WTC11 (cell line): ENCODE data around the gene ITGA5. TPM values are rescaled to one million over a fixed set of nuclear protein-coding genes. Genes with fewer than 3 reads are reported as not detected.

ENCODE experiments used
- ATAC-seq: fragments of 200-7000 bp; cut with Tn5 transposase; 2 replicates; pipeline ENCODE4 v1.10.0; 2021; ENCODE audit warnings: mild to moderate bottlenecking, moderate library complexity
- CTCF ChIA-PET: fragments of 300-600 bp; sonication (Branson Sonifier 250); formaldehyde crosslinking; loops from one replicate; lab custom pipeline; 2021; ENCODE audit warnings: antibody characterized with exemption; lab: Charles Lee
- POLR2A ChIA-PET: fragments of 350-600 bp; sonication (Branson Sonifier 250); formaldehyde crosslinking; loops from one replicate; lab custom pipeline; 2021; ENCODE audit warnings: antibody characterized with exemption; lab: Charles Lee
- DNase-seq: peaks from one replicate; pipeline ENCODE4 v3.0.0; 2021; ENCODE audit warnings: low spot score
- H3K27ac Mint-ChIP-seq: 2 replicates; pipeline ENCODE4 v1.8.0; 2021; ENCODE audit warnings: mixed read lengths
- H3K27me3 Mint-ChIP-seq: 2 replicates; pipeline ENCODE4 v1.8.0; 2021; ENCODE audit warnings: low read depth, mild to moderate bottlenecking, moderate library complexity, mixed read lengths
- H3K36me3 Mint-ChIP-seq: 2 replicates; pipeline ENCODE4 v1.8.0; 2021; ENCODE audit warnings: mixed read lengths
- H3K4me1 Mint-ChIP-seq: 2 replicates; pipeline ENCODE4 v1.8.0; 2022; ENCODE audit warnings: mixed read lengths
- H3K4me3 Mint-ChIP-seq: 2 replicates; pipeline ENCODE4 v1.8.0; 2021; ENCODE audit warnings: mild to moderate bottlenecking, moderate library complexity, mixed read lengths
- H3K9me3 Mint-ChIP-seq: 2 replicates; pipeline ENCODE4 v1.8.0; 2021; ENCODE audit warnings: mixed read lengths
- EMX1 ChIP-seq: fragments of 250-450 bp; sonication (Bioruptor Pico); IDR thresholded peaks from 2 replicates; pipeline ENCODE4 v1.8.0; 2021; ENCODE audit warnings: mild to moderate bottlenecking
- ETV6 ChIP-seq: sonication (generic); formaldehyde crosslinking; IDR thresholded peaks from 2 replicates; pipeline ENCODE4 v1.8.1; 2022; ENCODE audit warnings: mild to moderate bottlenecking, missing genetic modification reagents
- FOXK1 ChIP-seq: sonication (generic); formaldehyde crosslinking; IDR thresholded peaks from 2 replicates; pipeline ENCODE4 v1.8.0; 2022; ENCODE audit warnings: mild to moderate bottlenecking, moderate library complexity, missing genetic modification reagents
- FOXP1 ChIP-seq: sonication (generic); formaldehyde crosslinking; IDR thresholded peaks from 2 replicates; pipeline ENCODE4 v1.8.0; 2022; ENCODE audit warnings: missing genetic modification reagents, mild to moderate bottlenecking, moderate library complexity, borderline replicate concordance
- FOXP4 ChIP-seq: sonication (generic); formaldehyde crosslinking; IDR thresholded peaks from 2 replicates; pipeline ENCODE4 v1.8.0; 2022; ENCODE audit warnings: mild to moderate bottlenecking, missing genetic modification reagents
- HMGA2 ChIP-seq: fragments of 250-450 bp; sonication (Bioruptor Pico); IDR thresholded peaks from 2 replicates; pipeline ENCODE4 v1.4.0; 2021; ENCODE audit warnings: mild to moderate bottlenecking, moderate library complexity
- MAX ChIP-seq: sonication (generic); formaldehyde crosslinking; IDR thresholded peaks from 2 replicates; pipeline ENCODE4 v1.8.0; 2022; ENCODE audit warnings: mild to moderate bottlenecking, missing genetic modification reagents
- MLX ChIP-seq: sonication (generic); formaldehyde crosslinking; IDR thresholded peaks from 2 replicates; pipeline ENCODE4 v1.8.1; 2023; ENCODE audit warnings: mild to moderate bottlenecking, missing genetic modification reagents, moderate library complexity
- MXD4 ChIP-seq: fragments of 250-450 bp; sonication (Bioruptor Pico); IDR thresholded peaks from 2 replicates; pipeline ENCODE4 v1.8.0; 2021; ENCODE audit warnings: mild to moderate bottlenecking, moderate library complexity, borderline replicate concordance
- NFYB ChIP-seq: sonication (generic); formaldehyde crosslinking; conservative IDR thresholded peaks from 2 replicates; pipeline ENCODE4 v1.8.0; 2022; ENCODE audit warnings: low read depth, missing genetic modification reagents
- NR1H2 ChIP-seq: sonication (generic); formaldehyde crosslinking; IDR thresholded peaks from 2 replicates; pipeline ENCODE4 v1.9.0; 2021; ENCODE audit warnings: mild to moderate bottlenecking, moderate library complexity, missing genetic modification reagents
- NR2C2 ChIP-seq: sonication (generic); formaldehyde crosslinking; IDR thresholded peaks from 2 replicates; pipeline ENCODE4 v1.8.0; 2022; ENCODE audit warnings: mild to moderate bottlenecking, missing genetic modification reagents
- PRDM15 ChIP-seq: sonication (generic); formaldehyde crosslinking; IDR thresholded peaks from 2 replicates; pipeline ENCODE4 v1.8.0; 2022; ENCODE audit warnings: missing genetic modification reagents
- RELA ChIP-seq: sonication (generic); formaldehyde crosslinking; IDR thresholded peaks from 2 replicates; pipeline ENCODE4 v1.8.1; 2022; ENCODE audit warnings: missing genetic modification reagents, mild to moderate bottlenecking, borderline replicate concordance
- SMAD3 ChIP-seq: sonication (generic); formaldehyde crosslinking; IDR thresholded peaks from 2 replicates; pipeline ENCODE4 v1.8.0; 2022; ENCODE audit warnings: missing genetic modification reagents, mild to moderate bottlenecking, borderline replicate concordance
- TP53 ChIP-seq: sonication (generic); formaldehyde crosslinking; IDR thresholded peaks from 2 replicates; pipeline ENCODE4 v1.8.1; 2023; ENCODE audit warnings: mild to moderate bottlenecking, missing genetic modification reagents
- ZNF121 ChIP-seq: sonication (generic); formaldehyde crosslinking; IDR thresholded peaks from 2 replicates; pipeline ENCODE4 v1.8.0; 2023; ENCODE audit warnings: missing genetic modification reagents
- ZNF219 ChIP-seq: sonication (generic); formaldehyde crosslinking; IDR thresholded peaks from 2 replicates; pipeline ENCODE4 v1.8.0; 2023; ENCODE audit warnings: missing genetic modification reagents, mild to moderate bottlenecking, borderline replicate concordance
- ZNF532 ChIP-seq: fragments of 250-450 bp; sonication (Bioruptor Pico); IDR thresholded peaks from 2 replicates; pipeline ENCODE4 v1.9.0; 2021; ENCODE audit warnings: mild to moderate bottlenecking, borderline replicate concordance
- total RNA-seq: library from RNA; stranded (reverse); gene quantifications from 3 replicates; pipeline ENCODE4 v1.2.3, GENCODE V29; 2021
- TF ChIP-seq, protein P1 (sequence below): sonication (generic); formaldehyde crosslinking; IDR thresholded peaks from 2 replicates; pipeline ENCODE4 v1.8.0; 2023; ENCODE audit warnings: missing genetic modification reagents
- TF ChIP-seq, protein P2 (sequence below): sonication (generic); formaldehyde crosslinking; IDR thresholded peaks from 2 replicates; pipeline ENCODE4 v1.8.0; 2022; ENCODE audit warnings: mild to moderate bottlenecking, missing genetic modification reagents

Gene ITGA5
- total RNA-seq, 1 experiment from 2014 or later: 21.9 TPM

GRCh38 chr12:54432815-54433164, 13.7 kb upstream of the ITGA5 start (continued):
- TF ChIP-seq NFYB (CRISPR knock-in tag) (no peak), FOXK1 (CRISPR knock-in tag) (no peak), ZNF219 (CRISPR knock-in tag) (no peak), MXD4 (CRISPR knock-in tag) (no peak), MLX (CRISPR knock-in tag) (no peak), RELA (CRISPR knock-in tag) (no peak), HMGA2 (CRISPR knock-in tag) (no peak), ETV6 (CRISPR knock-in tag) (no peak)

- ATAC-seq (peak; percentile 63), DNase-seq (peak; percentile 60)
- ChIA-PET POLR2A (interaction anchor here (0.6 to 1.9 kb wide), 5 partner anchors 11 to 1202 kb away, joined by 3 to 6 read pairs (median 3); partner anchors contain the start of gene ITGA5), CTCF (interaction anchor here (0.6 to 12.5 kb wide), 16 partner anchors 8 to 258 kb away, joined by 3 to 230 read pairs (median 4); partner anchors contain the start of gene COPZ1)
- no peaks in the 10 kb centered on the region for H3K9me3 Mint-ChIP-seq
- H3K4me3 Mint-ChIP-seq: peak overlapping the region; percentile 5; the same call in 1 of the 2 replicates
- TF ChIP-seq SMAD3 (CRISPR knock-in tag): no peak
- TF ChIP-seq, protein P1, sequence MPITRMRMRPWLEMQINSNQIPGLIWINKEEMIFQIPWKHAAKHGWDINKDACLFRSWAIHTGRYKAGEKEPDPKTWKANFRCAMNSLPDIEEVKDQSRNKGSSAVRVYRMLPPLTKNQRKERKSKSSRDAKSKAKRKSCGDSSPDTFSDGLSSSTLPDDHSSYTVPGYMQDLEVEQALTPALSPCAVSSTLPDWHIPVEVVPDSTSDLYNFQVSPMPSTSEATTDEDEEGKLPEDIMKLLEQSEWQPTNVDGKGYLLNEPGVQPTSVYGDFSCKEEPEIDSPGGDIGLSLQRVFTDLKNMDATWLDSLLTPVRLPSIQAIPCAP: 0 out of 2 replicates have a peak, but pooled peaks have one; percentile 34
- no peak for TF ChIP-seq ZNF219 (CRISPR knock-in tag)
- no peak for TF ChIP-seq ZNF121
- TF ChIP-seq ZNF532: no peak
- no peak for TF ChIP-seq FOXP1 (CRISPR knock-in tag)
- no peak for TF ChIP-seq NR1H2 (CRISPR knock-in tag)
- peak; percentile 74; the same call in 1 of the 2 replicates for TF ChIP-seq PRDM15 (CRISPR knock-in tag)
- no peak for TF ChIP-seq TP53 (CRISPR knock-in tag)
- TF ChIP-seq FOXP4: 0 out of 2 replicates have a peak, but pooled peaks have one; percentile 37
- TF ChIP-seq, protein P2, sequence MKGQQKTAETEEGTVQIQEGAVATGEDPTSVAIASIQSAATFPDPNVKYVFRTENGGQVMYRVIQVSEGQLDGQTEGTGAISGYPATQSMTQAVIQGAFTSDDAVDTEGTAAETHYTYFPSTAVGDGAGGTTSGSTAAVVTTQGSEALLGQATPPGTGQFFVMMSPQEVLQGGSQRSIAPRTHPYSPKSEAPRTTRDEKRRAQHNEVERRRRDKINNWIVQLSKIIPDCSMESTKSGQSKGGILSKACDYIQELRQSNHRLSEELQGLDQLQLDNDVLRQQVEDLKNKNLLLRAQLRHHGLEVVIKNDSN (CRISPR knock-in tag): no peak
- no peak for TF ChIP-seq EMX1 (CRISPR knock-in tag)
- TF ChIP-seq MAX: no peak
- no peak for TF ChIP-seq NFYB (CRISPR knock-in tag)
- TF ChIP-seq NR2C2 (CRISPR knock-in tag): no peak
- peaks cover 43% of the 10 kb centered on the region for H3K4me1 Mint-ChIP-seq
- no peak overlapping the region for H3K27ac Mint-ChIP-seq
- no peaks in the 10 kb centered on the region for H3K36me3 Mint-ChIP-seq
- H3K27me3 Mint-ChIP-seq: peaks cover 94% of the 10 kb centered on the region
Measured at GRCh38 chr12:54431911-54432814, 13.1 kb upstream of the ITGA5 start.
